GM10266 (cell line): ENCODE measurements around the gene PNPLA2.
A peak's percentile ranks its signal among the peaks of the same experiment; 100 is the strongest.

Experiments
- DNase-seq: peaks from one replicate; pipeline ENCODE4 v3.0.0; 2012; ENCODE audit errors: extremely low spot score
- TF ChIP-seq, protein P1 (sequence below): IDR thresholded peaks from 2 replicates; pipeline ENCODE4 v1.5.1; 2012; ENCODE audit warnings: mild to moderate bottlenecking, low read depth; ENCODE audit not compliant: control insufficient read depth, insufficient read depth; ENCODE audit errors: missing control alignments

PNPLA2 gene

DNA sequence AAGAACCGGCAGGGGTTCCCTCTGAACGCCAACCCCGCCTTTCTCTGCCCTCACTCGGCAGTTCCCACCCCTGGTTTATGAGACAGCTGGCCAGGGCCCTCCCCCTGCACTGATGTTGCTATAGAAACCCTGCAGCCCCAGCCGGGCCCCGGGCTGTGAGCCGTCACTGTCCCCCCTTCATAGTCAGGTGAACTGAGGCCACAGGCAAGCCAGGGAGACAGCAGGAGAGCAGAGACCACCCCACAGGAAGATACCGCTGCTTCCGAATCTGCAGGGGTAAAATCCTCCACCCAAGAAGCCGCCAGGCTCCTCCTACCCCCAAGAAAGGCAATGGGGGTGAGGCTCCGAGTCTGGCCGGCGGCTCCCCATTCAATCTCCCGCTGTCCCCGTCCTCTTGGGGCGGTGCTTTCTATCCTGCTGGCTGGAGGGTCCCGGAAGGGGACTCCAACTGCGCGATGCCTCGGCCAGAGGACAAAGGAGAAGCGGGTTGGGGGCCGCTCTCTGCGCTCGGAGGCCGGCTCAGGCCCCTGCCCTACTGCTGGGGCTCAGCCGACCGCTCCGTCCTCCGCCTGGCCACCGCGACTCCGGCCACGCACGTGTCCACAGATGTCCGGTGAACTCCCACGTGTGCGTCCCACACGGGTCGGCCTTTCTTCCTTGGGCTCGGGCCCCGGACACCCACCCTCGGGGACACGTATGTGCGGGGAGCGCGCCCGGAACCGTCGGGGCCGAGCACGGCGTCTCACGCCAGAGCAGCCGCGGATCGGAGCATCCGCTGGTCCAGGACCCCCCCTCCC lies 21.2 kb upstream of the PNPLA2 start:
- DNase-seq = peak; percentile 93
- TF ChIP-seq, protein P1, sequence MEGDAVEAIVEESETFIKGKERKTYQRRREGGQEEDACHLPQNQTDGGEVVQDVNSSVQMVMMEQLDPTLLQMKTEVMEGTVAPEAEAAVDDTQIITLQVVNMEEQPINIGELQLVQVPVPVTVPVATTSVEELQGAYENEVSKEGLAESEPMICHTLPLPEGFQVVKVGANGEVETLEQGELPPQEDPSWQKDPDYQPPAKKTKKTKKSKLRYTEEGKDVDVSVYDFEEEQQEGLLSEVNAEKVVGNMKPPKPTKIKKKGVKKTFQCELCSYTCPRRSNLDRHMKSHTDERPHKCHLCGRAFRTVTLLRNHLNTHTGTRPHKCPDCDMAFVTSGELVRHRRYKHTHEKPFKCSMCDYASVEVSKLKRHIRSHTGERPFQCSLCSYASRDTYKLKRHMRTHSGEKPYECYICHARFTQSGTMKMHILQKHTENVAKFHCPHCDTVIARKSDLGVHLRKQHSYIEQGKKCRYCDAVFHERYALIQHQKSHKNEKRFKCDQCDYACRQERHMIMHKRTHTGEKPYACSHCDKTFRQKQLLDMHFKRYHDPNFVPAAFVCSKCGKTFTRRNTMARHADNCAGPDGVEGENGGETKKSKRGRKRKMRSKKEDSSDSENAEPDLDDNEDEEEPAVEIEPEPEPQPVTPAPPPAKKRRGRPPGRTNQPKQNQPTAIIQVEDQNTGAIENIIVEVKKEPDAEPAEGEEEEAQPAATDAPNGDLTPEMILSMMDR = no peak

GRCh38 chr11:798093-798713 lies 20.5 kb upstream of the PNPLA2 start, which contains the start of gene SLC25A22:
Gene SLC25A22 (minus strand): TSS chr11:798281. CDS start chr11:795006, 3,275 bp downstream.
- DNase-seq = peak; percentile 97
- TF ChIP-seq, protein P1 = peak; percentile 89

DNA sequence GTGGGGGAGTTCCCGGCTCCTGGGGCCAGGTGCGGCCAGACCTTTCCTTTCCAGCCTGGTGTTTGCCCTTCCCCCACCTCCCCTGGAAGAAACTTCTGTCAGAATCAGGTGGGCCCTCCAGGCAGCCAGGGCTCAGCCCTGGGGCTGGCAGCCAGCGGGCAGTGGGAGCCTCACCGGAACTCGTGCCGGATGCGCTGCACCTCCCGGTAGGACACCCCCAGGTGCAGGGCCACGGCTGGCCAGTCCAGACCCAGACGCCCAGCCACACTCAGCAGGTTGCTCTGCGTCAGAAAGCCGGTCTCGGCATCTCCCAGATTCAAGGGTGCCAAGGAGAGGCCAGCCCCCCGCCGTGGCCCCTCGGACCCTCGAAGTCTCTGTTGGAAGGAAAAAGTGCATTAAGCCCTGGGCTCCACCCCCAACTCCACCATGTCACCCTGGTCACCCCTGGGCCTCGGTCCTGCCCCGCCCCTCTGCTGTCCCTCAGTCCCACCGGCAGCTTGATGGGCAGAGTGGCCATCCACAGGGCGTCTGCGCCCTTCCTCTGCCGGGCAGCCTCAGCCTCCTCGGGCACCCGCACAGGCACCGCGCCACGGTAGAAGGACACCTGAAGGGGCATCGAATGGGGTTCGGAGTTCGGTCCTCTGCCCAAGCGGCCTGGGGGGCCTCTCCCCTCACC lies 18.9 kb upstream of the PNPLA2 start:
- DNase-seq = no peak
- TF ChIP-seq, protein P1 = no peak

GRCh38 chr11:800473-800872 lies 18.2 kb upstream of the PNPLA2 start:
- DNase-seq = no peak
- TF ChIP-seq, protein P1 = no peak

DNA sequence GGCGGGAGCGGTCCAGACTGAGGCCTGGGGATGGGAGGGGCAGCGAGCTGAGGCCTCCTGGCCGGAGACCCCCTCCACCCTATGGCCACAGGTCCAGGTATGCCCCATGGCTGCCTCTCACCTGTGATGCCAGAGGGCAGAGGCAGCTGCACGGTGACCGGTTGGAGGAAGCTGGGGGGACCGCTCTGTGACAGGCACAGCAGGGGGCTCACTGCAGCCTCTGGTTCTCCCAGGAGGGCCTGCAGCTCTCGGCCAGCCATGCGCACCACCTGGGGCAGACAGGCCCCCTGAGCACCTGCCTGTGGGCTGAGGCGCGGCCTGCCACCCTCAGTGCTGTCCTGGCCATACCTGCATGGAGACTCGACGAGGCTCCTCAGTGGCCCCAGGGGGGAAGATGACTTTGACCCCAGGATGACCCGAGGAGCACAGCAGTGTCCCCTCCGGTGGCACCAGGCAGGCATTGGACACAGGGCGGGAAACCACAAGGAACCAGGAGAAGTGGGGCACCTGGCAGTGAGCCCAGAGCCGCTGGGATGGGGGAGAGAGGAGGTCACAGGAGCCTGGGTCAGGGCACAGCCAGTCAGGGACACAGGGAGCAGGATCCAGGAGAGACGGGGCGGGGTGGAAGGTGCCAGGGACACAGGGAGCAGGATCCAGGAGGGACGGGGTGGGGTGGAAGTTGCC lies 17.5 kb upstream of the PNPLA2 start:
- DNase-seq = no peak
- TF ChIP-seq, protein P1 = no peak

- TF ChIP-seq, protein P1 = no peak
Measured at GRCh38 chr11:802018-802617, 16.6 kb upstream of the PNPLA2 start.

More at GRCh38 chr11:802018-802617, 16.6 kb upstream of the PNPLA2 start:
- no peak for DNase-seq
